Measurements from ENCODE around the gene NOVA2.

- TF ChIP-seq CTCF (IDR thresholded peaks at IDR 0.05) (no peak), ZBTB43 (CRISPR knock-in tag; IDR thresholded peaks at IDR 0.05) (no peak), ZNF532 (CRISPR knock-in tag; IDR thresholded peaks at IDR 0.05; ENCODE audit: borderline replicate concordance) (no peak)
Measured at GRCh38 chr19:45900738-45901431, 72.8 kb downstream of the NOVA2 start.
